Esophagus squamous epithelium (tissue), 5 donors: ENCODE measurements around the gene WDPCP. TPM values are rescaled to one million over a fixed set of nuclear protein-coding genes. Genes with fewer than 3 reads are reported as not detected.

ENCODE experiments used
- DNase-seq: peaks from one replicate; lab custom pipeline; 2025; lab: John Stamatoyannopoulos, UW
- H3K27ac ChIP-seq, 4 donors: fragments of 200-600 bp; sonication (generic); one replicate each; pipeline ENCODE4 v1.5.1; 2016 to 2019; ENCODE audit warnings: mild to moderate bottlenecking in 1 of 4
- H3K27me3 ChIP-seq, 4 donors: fragments of 200-600 bp; sonication (generic); 1 replicate in 3 of 4; 2 replicates in 1 of 4; pipeline versions ENCODE4 v1.5.1 to v1.6.0; 2017 to 2021; ENCODE audit warnings: antibody characterized with exemption in 1 of 4
- H3K36me3 ChIP-seq, 3 donors: fragments of 200-600 bp; sonication (generic); one replicate each; pipeline ENCODE4 v1.5.1; 2016 to 2019
- H3K4me1 ChIP-seq, 3 donors: fragments of 200-600 bp; sonication (generic); one replicate each; pipeline ENCODE4 v1.5.1; 2017 to 2019
- H3K4me3 ChIP-seq, 4 donors: fragments of 200-600 bp; sonication (generic); 1 replicate in 3 of 4; 2 replicates in 1 of 4; pipeline ENCODE4 v1.5.1; 2016 to 2019; ENCODE audit warnings: mild to moderate bottlenecking in 2 of 4, moderate library complexity in 1 of 4
- H3K9me3 ChIP-seq, 3 donors: fragments of 200-600 bp; sonication (generic); one replicate each; pipeline ENCODE4 v1.5.1; 2016 to 2019
- POLR2A ChIP-seq, 4 donors: fragments of 450-650 bp; IDR thresholded peaks; one replicate each; pipeline ENCODE4 v1.6.1; 2017; ENCODE audit warnings: antibody characterized with exemption in 4 of 4, mild to moderate bottlenecking in 4 of 4, moderate library complexity in 3 of 4
- WGBS, 2 donors: methylation state at CpG; one replicate each; pipeline ENCODE4 v1.1.5; 2018; 5-methylcytosine and 5-hydroxymethylcytosine counted together
- intact Hi-C: fragments of 100-400 bp; cut with DNase I; formaldehyde crosslinking; loops from one replicate; pipeline ENCODE4 v1.15.0; 2022
- total RNA-seq, 4 donors: library from RNA; depleted of rRNA; stranded (reverse); fragments of >200 nt; gene quantifications; one replicate each; pipeline ENCODE4 v1.1.0, GENCODE V29; 2016
- TF ChIP-seq, protein P1 (sequence below), 6 experiments: fragments of 450-650 bp in 4 of 6; fragments of 200-600 bp in 2 of 6; sonication (generic) in 2 of 6; IDR thresholded peaks; one replicate each; pipeline ENCODE4 v1.5.1; 2016 to 2019; ENCODE audit warnings: antibody characterized with exemption in 6 of 6, mild to moderate bottlenecking in 4 of 6, moderate library complexity in 4 of 6
- donor health status: DM: yes; HTN: yes; CAD: no.

Gene WDPCP
- total RNA-seq, 4 donors from 2014 or later = 3.0 to 9.7 (median 3.8) TPM

DNA sequence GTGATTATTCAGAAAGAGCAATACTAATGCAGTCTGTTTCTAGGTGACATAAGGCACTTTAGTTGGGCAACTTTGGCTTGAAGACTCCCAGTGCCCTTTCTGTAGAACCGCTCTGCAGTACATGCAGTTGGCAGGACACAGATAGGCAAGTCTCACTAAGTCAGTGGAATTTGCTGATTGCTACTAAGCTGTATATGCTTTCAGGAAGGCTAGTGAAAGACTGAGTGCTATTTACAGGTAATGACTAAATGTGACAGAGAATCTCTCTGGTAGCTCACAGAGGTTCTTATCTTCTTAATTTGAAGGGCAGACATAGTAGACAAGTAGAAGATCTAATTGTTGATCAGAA is 243.0 kb downstream of the WDPCP start:
- Histone ChIP-seq H3K4me1 (no peaks in the 10 kb centered on the region), H3K4me3 (no peak overlapping the region), H3K27me3 (no peaks in the 10 kb centered on the region), H3K9me3 (peaks cover 0 to 15% (median 10%) of the 10 kb centered on the region in 3 donors), H3K36me3 (no peaks in the 10 kb centered on the region), H3K27ac (no peak overlapping the region)
- DNase-seq = no peak
- intact Hi-C loops = no loop called here
- TF ChIP-seq, protein P1, sequence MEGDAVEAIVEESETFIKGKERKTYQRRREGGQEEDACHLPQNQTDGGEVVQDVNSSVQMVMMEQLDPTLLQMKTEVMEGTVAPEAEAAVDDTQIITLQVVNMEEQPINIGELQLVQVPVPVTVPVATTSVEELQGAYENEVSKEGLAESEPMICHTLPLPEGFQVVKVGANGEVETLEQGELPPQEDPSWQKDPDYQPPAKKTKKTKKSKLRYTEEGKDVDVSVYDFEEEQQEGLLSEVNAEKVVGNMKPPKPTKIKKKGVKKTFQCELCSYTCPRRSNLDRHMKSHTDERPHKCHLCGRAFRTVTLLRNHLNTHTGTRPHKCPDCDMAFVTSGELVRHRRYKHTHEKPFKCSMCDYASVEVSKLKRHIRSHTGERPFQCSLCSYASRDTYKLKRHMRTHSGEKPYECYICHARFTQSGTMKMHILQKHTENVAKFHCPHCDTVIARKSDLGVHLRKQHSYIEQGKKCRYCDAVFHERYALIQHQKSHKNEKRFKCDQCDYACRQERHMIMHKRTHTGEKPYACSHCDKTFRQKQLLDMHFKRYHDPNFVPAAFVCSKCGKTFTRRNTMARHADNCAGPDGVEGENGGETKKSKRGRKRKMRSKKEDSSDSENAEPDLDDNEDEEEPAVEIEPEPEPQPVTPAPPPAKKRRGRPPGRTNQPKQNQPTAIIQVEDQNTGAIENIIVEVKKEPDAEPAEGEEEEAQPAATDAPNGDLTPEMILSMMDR (IDR thresholded peaks at IDR 0.05) = no peak
- TF ChIP-seq POLR2A (IDR thresholded peaks at IDR 0.05) = no peak
- 100% methylated on average over 1 of the region's 1 CpG for WGBS, 2 donors

- Histone ChIP-seq H3K4me1 (no peaks in the 10 kb centered on the region), H3K27ac (no peak overlapping the region), H3K36me3 (no peaks in the 10 kb centered on the region), H3K27me3 (no peaks in the 10 kb centered on the region), H3K4me3 (no peak overlapping the region), H3K9me3 (peaks cover 0 to 15% (median 10%) of the 10 kb centered on the region in 3 donors)
- no peak for DNase-seq
- TF ChIP-seq, protein P1 (IDR thresholded peaks at IDR 0.05) = no peak
- TF ChIP-seq POLR2A (IDR thresholded peaks at IDR 0.05) = no peak
- intact Hi-C loops = no loop called here
- 69 to 70% methylated on average over 2 of the region's 2 CpGs for WGBS, 2 donors
These were observed 243.5 kb downstream of the WDPCP start for GRCh38 chr2:63344575-63345284.

GRCh38 chr2:63343397-63344109 is 244.7 kb downstream of the WDPCP start:
- intact Hi-C loops = no loop called here
- no peaks in the 10 kb centered on the region for H3K4me1 ChIP-seq
- WGBS, 2 donors = 80 to 95% methylated on average over 1 of the region's 1 CpG

GRCh38 chr2:63340443-63340842 is 247.8 kb downstream of the WDPCP start:
- Histone ChIP-seq H3K36me3 (no peaks in the 10 kb centered on the region), H3K27ac (no peak overlapping the region), H3K9me3 (peaks cover 0 to 15% (median 10%) of the 10 kb centered on the region in 3 donors), H3K4me1 (no peaks in the 10 kb centered on the region), H3K27me3 (no peaks in the 10 kb centered on the region), H3K4me3 (no peak overlapping the region)
- 67 to 76% methylated on average over 1 of the region's 1 CpG for WGBS, 2 donors
- intact Hi-C loops = no loop called here
- TF ChIP-seq, protein P1 (IDR thresholded peaks at IDR 0.05) = no peak
- no peak for TF ChIP-seq POLR2A (IDR thresholded peaks at IDR 0.05)
- DNase-seq = no peak

More at GRCh38 chr2:63343397-63344109, 244.7 kb downstream of the WDPCP start:
- TF ChIP-seq POLR2A (IDR thresholded peaks at IDR 0.05) = no peak
- TF ChIP-seq, protein P1 (IDR thresholded peaks at IDR 0.05) = no peak
- Histone ChIP-seq H3K4me3 (no peak overlapping the region), H3K27ac (no peak overlapping the region), H3K9me3 (peaks cover 0 to 15% (median 10%) of the 10 kb centered on the region in 3 donors), H3K27me3 (no peaks in the 10 kb centered on the region), H3K36me3 (no peaks in the 10 kb centered on the region)
- DNase-seq = no peak

- Histone ChIP-seq H3K36me3 (no peaks in the 10 kb centered on the region), H3K4me1 (no peaks in the 10 kb centered on the region), H3K9me3 (no peaks in the 10 kb centered on the region), H3K27me3 (no peaks in the 10 kb centered on the region), H3K27ac (no peak overlapping the region), H3K4me3 (no peak overlapping the region)
- no peak for DNase-seq
- intact Hi-C loops = no loop called here
- TF ChIP-seq POLR2A (IDR thresholded peaks at IDR 0.05) = no peak
- TF ChIP-seq, protein P1 (IDR thresholded peaks at IDR 0.05) = no peak
- WGBS, 2 donors = 78 to 94% methylated on average over 1 of the region's 1 CpG
These were observed 253.4 kb downstream of the WDPCP start for GRCh38 chr2:63334910-63335309.
